Colonic mucosa (tissue), 4 donors: ENCODE measurements around the gene PTPRT. TPM values are rescaled to one million over a fixed set of nuclear protein-coding genes. Genes with fewer than 3 reads are reported as not detected.

Experiments used
- DNase-seq: peaks from one replicate; pipeline ENCODE4 v3.0.0-alpha.2; 2020
- H3K27ac ChIP-seq: fragments of 200-600 bp; one replicate; pipeline ENCODE4 v1.8.0; 2021
- H3K27me3 ChIP-seq: fragments of 200-600 bp; one replicate; pipeline ENCODE4 v1.8.0; 2021
- H3K36me3 ChIP-seq: fragments of 200-600 bp; one replicate; pipeline ENCODE4 v1.8.0; 2021
- H3K4me1 ChIP-seq: fragments of 200-600 bp; one replicate; pipeline ENCODE4 v1.8.0; 2021; ENCODE audit warnings: mild to moderate bottlenecking
- H3K4me3 ChIP-seq: fragments of 200-600 bp; one replicate; pipeline ENCODE4 v1.8.0; 2021
- H3K9ac ChIP-seq, 2 donors: one replicate each; pipeline ENCODE4 v1.7.0; 2013; ENCODE audit warnings: control low read depth in 2 of 2, low read depth in 2 of 2, low read length in 2 of 2
- H3K9me3 ChIP-seq: fragments of 200-600 bp; one replicate; pipeline ENCODE4 v1.8.0; 2021
- intact Hi-C: fragments of 100-400 bp; cut with DNase I; formaldehyde crosslinking; loops from one replicate; pipeline ENCODE4 v1.14.1; 2022
- total RNA-seq, 2 donors: library from RNA; stranded (reverse); fragmentation: NEBNext Ultra II Directional in 1 of 2; extraction: Animal tissue kit (Norgen Biotek cat#: 25700) in 1 of 2; gene quantifications; one replicate each; pipeline ENCODE4 v1.2.1, GENCODE V29; 2021
- TF ChIP-seq, protein P1 (sequence below): fragments of 200-600 bp; IDR thresholded peaks from one replicate; pipeline ENCODE4 v1.8.0; 2022; ENCODE audit warnings: antibody characterized with exemption, mild to moderate bottlenecking
- donor health status: healthy.
- donor health status: DM: no; HTN: no; CAD: no.
- donor health status: DM: no; HTN: no; CAD: no.

PTPRT gene
- total RNA-seq, 2 donors from 2014 or later = 0.11 to 0.12 TPM

DNA sequence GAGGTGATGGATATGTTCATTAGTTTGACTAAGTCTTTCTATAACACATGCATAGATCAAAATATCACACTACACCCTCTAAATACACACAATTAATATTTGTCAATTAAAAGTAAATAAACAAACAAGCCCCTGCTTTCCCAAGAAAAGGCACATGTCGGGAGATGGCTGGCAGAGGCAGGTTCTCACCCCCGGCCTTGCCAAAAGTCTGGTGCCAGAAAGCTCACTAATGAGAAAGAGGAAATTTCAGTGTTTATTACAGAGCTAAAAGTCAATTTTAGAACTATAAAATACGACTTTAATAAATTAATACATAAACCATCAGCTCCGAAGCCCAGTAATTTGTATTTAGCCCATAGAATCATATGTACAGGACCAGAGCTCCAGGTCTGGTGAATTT lies 404.7 kb downstream of the PTPRT start:
- Histone ChIP-seq H3K4me1 (no peaks in the 10 kb centered on the region), H3K36me3 (no peaks in the 10 kb centered on the region), H3K27ac (no peak overlapping the region), H3K4me3 (no peak overlapping the region), H3K27me3 (no peaks in the 10 kb centered on the region), H3K9ac (no peak overlapping the region), H3K9me3 (no peaks in the 10 kb centered on the region)
- intact Hi-C loops = no loop called here
- TF ChIP-seq, protein P1, sequence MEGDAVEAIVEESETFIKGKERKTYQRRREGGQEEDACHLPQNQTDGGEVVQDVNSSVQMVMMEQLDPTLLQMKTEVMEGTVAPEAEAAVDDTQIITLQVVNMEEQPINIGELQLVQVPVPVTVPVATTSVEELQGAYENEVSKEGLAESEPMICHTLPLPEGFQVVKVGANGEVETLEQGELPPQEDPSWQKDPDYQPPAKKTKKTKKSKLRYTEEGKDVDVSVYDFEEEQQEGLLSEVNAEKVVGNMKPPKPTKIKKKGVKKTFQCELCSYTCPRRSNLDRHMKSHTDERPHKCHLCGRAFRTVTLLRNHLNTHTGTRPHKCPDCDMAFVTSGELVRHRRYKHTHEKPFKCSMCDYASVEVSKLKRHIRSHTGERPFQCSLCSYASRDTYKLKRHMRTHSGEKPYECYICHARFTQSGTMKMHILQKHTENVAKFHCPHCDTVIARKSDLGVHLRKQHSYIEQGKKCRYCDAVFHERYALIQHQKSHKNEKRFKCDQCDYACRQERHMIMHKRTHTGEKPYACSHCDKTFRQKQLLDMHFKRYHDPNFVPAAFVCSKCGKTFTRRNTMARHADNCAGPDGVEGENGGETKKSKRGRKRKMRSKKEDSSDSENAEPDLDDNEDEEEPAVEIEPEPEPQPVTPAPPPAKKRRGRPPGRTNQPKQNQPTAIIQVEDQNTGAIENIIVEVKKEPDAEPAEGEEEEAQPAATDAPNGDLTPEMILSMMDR = no peak
- DNase-seq = no peak

DNA sequence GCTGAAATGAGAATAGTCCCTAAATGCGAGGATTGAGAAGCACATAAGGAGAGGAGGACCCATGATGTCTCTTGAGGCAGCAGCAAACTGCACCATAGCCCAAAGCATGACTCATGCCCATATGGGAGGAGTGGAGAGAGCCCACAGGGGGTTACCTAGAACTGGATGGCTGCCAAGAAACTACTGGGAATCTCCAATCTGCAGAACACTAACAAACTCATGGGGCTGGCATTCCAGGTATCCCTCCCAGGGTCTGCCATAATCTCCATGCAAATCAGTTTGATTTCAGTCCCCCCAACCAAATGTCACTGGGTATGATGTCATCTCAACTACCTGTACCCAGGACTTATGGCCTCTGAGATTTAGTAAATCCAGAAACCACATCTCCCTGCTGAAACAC lies 410.5 kb downstream of the PTPRT start:
- Histone ChIP-seq H3K9me3 (no peaks in the 10 kb centered on the region), H3K9ac (no peak overlapping the region), H3K36me3 (no peaks in the 10 kb centered on the region), H3K4me3 (no peak overlapping the region), H3K4me1 (no peaks in the 10 kb centered on the region), H3K27ac (no peak overlapping the region), H3K27me3 (no peaks in the 10 kb centered on the region)
- no peak for DNase-seq
- intact Hi-C loops = no loop called here
- TF ChIP-seq, protein P1 = no peak

DNA sequence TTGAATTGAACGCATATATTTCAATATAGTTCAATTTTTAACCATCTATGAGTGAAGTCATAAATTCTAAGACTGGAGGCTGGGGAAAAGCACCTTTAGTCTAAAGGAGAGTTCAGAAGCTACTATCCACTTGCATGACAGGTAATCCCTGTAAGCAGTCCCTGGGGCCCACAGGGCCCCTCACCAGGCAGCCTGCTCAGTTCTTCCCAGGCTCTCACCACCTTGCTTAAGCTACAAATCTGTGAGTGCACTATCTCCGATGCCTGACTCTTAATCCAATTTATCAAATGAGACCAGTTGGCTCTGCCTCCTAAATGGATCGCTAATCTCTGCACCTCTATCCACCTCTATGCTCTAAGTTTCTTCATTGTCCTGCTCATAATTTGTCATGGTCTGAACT lies 413.8 kb downstream of the PTPRT start:
- DNase-seq = no peak
- Histone ChIP-seq H3K4me1 (no peaks in the 10 kb centered on the region), H3K27ac (no peak overlapping the region), H3K4me3 (no peak overlapping the region), H3K36me3 (no peaks in the 10 kb centered on the region), H3K27me3 (no peaks in the 10 kb centered on the region), H3K9me3 (no peaks in the 10 kb centered on the region), H3K9ac (no peak overlapping the region)
- TF ChIP-seq, protein P1 = no peak
- intact Hi-C loops = no loop called here

DNA sequence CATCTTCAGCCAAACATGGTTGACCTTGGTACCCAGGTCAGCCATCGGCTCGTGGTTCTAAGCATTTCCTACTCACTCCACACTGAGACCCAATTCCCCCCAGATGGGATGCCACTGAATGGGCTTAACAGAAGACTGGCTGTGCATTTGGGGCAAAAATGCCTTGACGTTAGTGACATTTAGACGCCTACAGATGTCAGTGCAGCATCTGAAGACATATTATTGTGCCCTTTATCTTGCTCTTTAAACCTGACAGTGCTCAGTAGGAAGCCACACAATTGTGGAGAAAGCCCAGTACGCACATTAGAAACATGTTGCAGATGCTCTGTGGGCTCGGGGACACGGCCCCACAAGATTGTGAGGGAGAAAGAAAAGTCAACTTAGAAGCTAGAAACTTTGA lies 414.7 kb downstream of the PTPRT start:
- Histone ChIP-seq H3K9ac (no peak overlapping the region), H3K4me3 (no peak overlapping the region), H3K9me3 (no peaks in the 10 kb centered on the region), H3K27me3 (no peaks in the 10 kb centered on the region), H3K27ac (no peak overlapping the region), H3K4me1 (no peaks in the 10 kb centered on the region), H3K36me3 (no peaks in the 10 kb centered on the region)
- intact Hi-C loops = no loop called here
- no peak for DNase-seq
- TF ChIP-seq, protein P1 = no peak

DNA sequence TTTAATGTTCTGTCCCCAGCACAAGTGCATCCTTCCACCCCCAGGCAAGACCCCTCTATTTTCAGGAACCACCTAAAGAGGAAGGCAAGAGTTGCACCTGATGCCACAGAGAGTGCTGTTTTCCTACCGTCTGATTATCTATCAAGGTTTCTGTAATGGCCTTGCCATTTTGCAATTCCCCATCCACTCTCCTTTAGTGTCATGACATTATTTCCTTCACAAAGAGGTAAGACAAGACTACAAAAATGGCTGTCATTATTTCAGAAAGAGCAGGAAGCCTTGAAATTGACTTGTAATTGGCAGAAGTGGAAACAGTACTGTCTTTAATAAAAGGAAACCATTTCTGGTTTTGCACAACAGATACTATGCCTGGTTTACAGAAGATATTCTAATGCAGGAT lies 426.7 kb downstream of the PTPRT start:
- Histone ChIP-seq H3K27ac (no peak overlapping the region), H3K36me3 (no peaks in the 10 kb centered on the region), H3K9me3 (no peaks in the 10 kb centered on the region), H3K9ac (no peak overlapping the region), H3K27me3 (no peaks in the 10 kb centered on the region), H3K4me1 (no peaks in the 10 kb centered on the region), H3K4me3 (no peak overlapping the region)
- intact Hi-C loops = no loop called here
- TF ChIP-seq, protein P1 = no peak
- no peak for DNase-seq

DNA sequence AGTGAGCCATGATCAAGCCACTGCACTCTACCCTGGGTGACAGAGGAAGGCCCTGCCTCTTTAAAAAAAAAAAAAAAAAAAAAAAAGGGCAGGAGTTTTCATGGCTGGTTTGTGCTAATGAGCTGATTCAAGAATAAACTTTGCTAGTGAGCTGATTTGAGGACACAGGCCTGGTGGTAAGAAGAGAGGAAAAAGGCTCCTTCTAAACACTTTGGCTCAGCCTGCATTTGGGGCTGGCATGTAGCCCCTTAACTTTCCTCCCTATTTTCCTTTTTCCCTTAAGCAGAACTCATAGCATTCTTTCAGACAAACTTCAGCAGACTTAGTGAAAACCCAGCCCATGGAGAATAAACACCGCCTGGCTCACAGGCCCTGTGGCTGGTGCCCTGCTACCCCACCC lies 432.7 kb downstream of the PTPRT start:
- Histone ChIP-seq H3K9ac (no peak overlapping the region), H3K4me1 (no peaks in the 10 kb centered on the region), H3K9me3 (no peaks in the 10 kb centered on the region), H3K27ac (no peak overlapping the region), H3K27me3 (no peaks in the 10 kb centered on the region), H3K36me3 (no peaks in the 10 kb centered on the region), H3K4me3 (no peak overlapping the region)
- intact Hi-C loops = no loop called here
- no peak for DNase-seq
- TF ChIP-seq, protein P1 = no peak
